ENCODE data around the gene XRCC3. TPM values are rescaled to one million over a fixed set of nuclear protein-coding genes. Genes with fewer than 3 reads are reported as not detected.

The XRCC3 gene
- total and polyA plus RNA-seq, 12 donors = 1.3 to 10.2 (median 5.0) TPM

DNA sequence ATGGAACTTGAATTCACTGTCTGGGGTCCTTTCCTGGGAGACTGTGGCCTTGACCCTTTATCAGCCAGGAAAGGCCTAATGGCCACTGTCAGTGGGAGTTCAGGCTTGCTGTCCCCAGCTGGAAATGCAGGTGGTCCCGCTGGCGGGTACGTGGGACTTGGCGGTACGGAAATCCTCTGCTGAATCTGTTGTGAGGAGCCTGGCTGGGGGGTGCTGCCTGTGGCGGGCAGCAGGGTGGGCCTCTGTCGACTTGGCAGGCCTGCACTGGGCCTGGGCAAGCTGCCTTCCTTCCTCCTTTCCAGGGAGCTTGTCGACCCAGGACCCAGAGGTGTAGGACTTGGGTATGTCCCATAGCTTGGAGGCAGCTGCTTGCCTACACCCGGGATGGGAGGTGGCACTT, 26.6 kb upstream of the XRCC3 start:
- H3K9me3 ChIP-seq (replicated peaks in 1 of 3) = no peaks in the 10 kb centered on the region
- 75 to 91% (median 90%) methylated on average over 6 to 9 of the region's 9 CpGs for WGBS, 4 donors
- H3K27ac ChIP-seq = peak overlapping the region in 2 of 5 donors; percentile 14 to 62
- intact Hi-C loops (cut with DNase I) = no loop called here
- H3K4me1 ChIP-seq (replicated peaks in 1 of 2) = peaks cover 8 to 9% of the 10 kb centered on the region in 2 donors
- H3K27me3 ChIP-seq = no peaks in the 10 kb centered on the region
- TF ChIP-seq POLR2A (IDR thresholded peaks at IDR 0.05) = no peak
- TF ChIP-seq, protein P1, sequence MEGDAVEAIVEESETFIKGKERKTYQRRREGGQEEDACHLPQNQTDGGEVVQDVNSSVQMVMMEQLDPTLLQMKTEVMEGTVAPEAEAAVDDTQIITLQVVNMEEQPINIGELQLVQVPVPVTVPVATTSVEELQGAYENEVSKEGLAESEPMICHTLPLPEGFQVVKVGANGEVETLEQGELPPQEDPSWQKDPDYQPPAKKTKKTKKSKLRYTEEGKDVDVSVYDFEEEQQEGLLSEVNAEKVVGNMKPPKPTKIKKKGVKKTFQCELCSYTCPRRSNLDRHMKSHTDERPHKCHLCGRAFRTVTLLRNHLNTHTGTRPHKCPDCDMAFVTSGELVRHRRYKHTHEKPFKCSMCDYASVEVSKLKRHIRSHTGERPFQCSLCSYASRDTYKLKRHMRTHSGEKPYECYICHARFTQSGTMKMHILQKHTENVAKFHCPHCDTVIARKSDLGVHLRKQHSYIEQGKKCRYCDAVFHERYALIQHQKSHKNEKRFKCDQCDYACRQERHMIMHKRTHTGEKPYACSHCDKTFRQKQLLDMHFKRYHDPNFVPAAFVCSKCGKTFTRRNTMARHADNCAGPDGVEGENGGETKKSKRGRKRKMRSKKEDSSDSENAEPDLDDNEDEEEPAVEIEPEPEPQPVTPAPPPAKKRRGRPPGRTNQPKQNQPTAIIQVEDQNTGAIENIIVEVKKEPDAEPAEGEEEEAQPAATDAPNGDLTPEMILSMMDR (IDR thresholded peaks at IDR 0.05) = no peak
- peaks cover 0 to 15% of the 10 kb centered on the region in 2 donors for H3K36me3 ChIP-seq (replicated peaks in 1 of 2)
- no peak overlapping the region for H3K4me3 ChIP-seq
- DNase-seq = peak in 2 of 7 donors; percentile 11 to 48

DNA sequence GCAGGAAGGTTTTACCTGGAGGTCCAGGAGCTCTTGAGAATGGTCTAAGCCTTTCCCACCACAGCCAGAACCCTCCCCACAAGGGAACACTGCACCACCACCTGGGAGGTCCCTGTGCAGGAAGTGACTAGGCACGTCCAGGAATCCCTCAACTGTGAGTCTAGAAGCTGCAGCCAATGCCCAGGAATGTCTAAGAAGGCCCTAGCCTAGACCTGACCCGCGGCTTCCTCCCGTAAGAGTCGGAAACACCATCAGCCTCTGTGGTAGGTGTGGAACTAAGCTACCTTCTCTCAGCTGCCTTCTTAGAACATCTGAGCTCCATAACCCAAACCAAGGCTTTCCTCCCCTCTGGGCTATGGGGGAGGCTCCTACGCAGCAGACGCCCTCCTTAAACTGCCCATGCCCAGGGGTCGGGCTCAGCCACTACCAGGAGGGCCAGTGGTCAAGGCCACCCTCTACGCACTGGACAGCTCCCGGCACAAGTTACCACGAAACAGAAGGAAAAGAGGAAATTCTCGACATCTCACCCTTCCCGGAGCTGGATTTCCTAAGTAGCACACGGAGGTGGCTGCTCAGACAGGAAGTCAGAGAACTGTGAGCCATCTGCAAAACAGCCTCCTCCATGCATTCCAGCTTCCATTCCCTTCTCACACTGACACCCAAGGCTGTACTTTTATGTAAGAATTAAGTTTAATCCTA, 25.9 kb upstream of the XRCC3 start:
- DNase-seq = peak in 2 of 7 donors; percentile 22 to 48

GRCh38 chr14:103739793-103740501, 24.7 kb upstream of the XRCC3 start:
- Histone ChIP-seq H3K36me3 (replicated peaks in 1 of 2) (peaks cover 0 to 15% of the 10 kb centered on the region in 2 donors), H3K9me3 (replicated peaks in 1 of 3) (no peaks in the 10 kb centered on the region), H3K4me3 (no peak overlapping the region), H3K27me3 (no peaks in the 10 kb centered on the region), H3K4me1 (replicated peaks in 1 of 2) (peaks cover 13 to 26% of the 10 kb centered on the region in 2 donors), H3K27ac (no peak overlapping the region)
- peak in 2 of 7 donors; percentile 19 to 43 for DNase-seq
- TF ChIP-seq, protein P1 (IDR thresholded peaks at IDR 0.05) = no peak
- whole genome bisulfite sequencing, 4 donors = 91 to 100% (median 97%) methylated on average over 7 to 30 of the region's 30 CpGs
- intact Hi-C loops (cut with DNase I) = no loop called here

More for the DNA sequence above, 25.9 kb upstream of the XRCC3 start:
- 75 to 83% (median 77%) methylated on average over 10 to 14 of the region's 14 CpGs for WGBS, 4 donors
- H3K36me3 ChIP-seq (replicated peaks in 1 of 2) = peaks cover 0 to 15% of the 10 kb centered on the region in 2 donors
- no peaks in the 10 kb centered on the region for H3K27me3 ChIP-seq
- H3K4me1 ChIP-seq (replicated peaks in 1 of 2) = peaks cover 13 to 16% of the 10 kb centered on the region in 2 donors
- intact Hi-C loops (cut with DNase I) = no loop called here
- TF ChIP-seq POLR2A (IDR thresholded peaks at IDR 0.05) = no peak
- TF ChIP-seq, protein P1 (IDR thresholded peaks at IDR 0.05) = no peak
- H3K4me3 ChIP-seq = no peak overlapping the region
- H3K9me3 ChIP-seq (replicated peaks in 1 of 3) = no peaks in the 10 kb centered on the region
- H3K27ac ChIP-seq = peak overlapping the region in 2 of 5 donors; percentile 14 to 68

DNA sequence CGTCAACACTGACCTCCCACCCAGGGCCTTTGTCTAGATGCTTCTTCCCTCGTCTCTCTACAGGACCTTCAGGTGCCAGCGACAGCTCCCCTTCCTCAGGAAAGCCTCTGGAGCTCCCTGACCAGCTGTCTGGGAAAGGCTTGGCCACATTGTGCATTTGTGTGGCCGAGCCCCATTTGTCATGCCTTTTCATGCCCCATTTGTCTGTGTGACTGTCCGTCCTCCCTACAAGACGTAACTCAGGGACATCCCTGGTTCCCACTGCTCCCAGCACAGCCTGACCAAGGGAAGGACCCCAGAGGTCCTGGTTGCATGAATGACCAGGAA, 24.2 kb upstream of the XRCC3 start:
- H3K9me3 ChIP-seq (replicated peaks in 1 of 3) = no peaks in the 10 kb centered on the region
- H3K4me1 ChIP-seq (replicated peaks in 1 of 2) = peaks cover 13 to 31% of the 10 kb centered on the region in 2 donors
- H3K27me3 ChIP-seq = no peaks in the 10 kb centered on the region
- WGBS, 4 donors = 93 to 96% (median 94%) methylated on average over 5 to 6 of the region's 6 CpGs
- intact Hi-C loops (cut with DNase I) = no loop called here
- DNase-seq = peak in 1 of 7 donors; percentile 17
- no peak overlapping the region for H3K4me3 ChIP-seq
- no peak overlapping the region for H3K27ac ChIP-seq
- TF ChIP-seq, protein P1 (IDR thresholded peaks at IDR 0.05) = no peak
- no peak for TF ChIP-seq POLR2A (IDR thresholded peaks at IDR 0.05)
- peaks cover 0 to 16% of the 10 kb centered on the region in 2 donors for H3K36me3 ChIP-seq (replicated peaks in 1 of 2)
